ENCODE measurements around the gene NEURL3.

NEURL3 gene

GRCh38 chr2:96449637-96450036 lies 55.5 kb downstream of the NEURL3 start:
- TF ChIP-seq CTCF (IDR thresholded peaks at IDR 0.05), result no peak
- H3K4me1 ChIP-seq (ENCODE audit: control insufficient read depth in 1 of 2, insufficient read depth in 1 of 2, low read depth in 1 of 2, low read length in 1 of 2), result no peaks in the 10 kb centered on the region
- no peak overlapping the region for H3K27ac ChIP-seq
- no peaks in the 10 kb centered on the region for H3K27me3 ChIP-seq
- H3K36me3 ChIP-seq, result no peaks in the 10 kb centered on the region
- no peaks in the 10 kb centered on the region for H3K9me3 ChIP-seq
- H3K4me3 ChIP-seq (ENCODE audit: low read depth in 1 of 2, low read length in 1 of 2), result no peak overlapping the region

- Histone ChIP-seq H3K4me3 (ENCODE audit: low read depth in 1 of 2, low read length in 1 of 2) (no peak overlapping the region), H3K9me3 (no peaks in the 10 kb centered on the region), H3K36me3 (no peaks in the 10 kb centered on the region), H3K4me1 (ENCODE audit: control insufficient read depth in 1 of 2, insufficient read depth in 1 of 2, low read depth in 1 of 2, low read length in 1 of 2) (no peaks in the 10 kb centered on the region), H3K27me3 (no peaks in the 10 kb centered on the region), H3K27ac (no peak overlapping the region)
- TF ChIP-seq CTCF (IDR thresholded peaks at IDR 0.05), result no peak
These were observed 56.0 kb downstream of the NEURL3 start for GRCh38 chr2:96449174-96449573.

- Histone ChIP-seq H3K27ac (no peak overlapping the region), H3K4me3 (ENCODE audit: low read depth in 1 of 2, low read length in 1 of 2) (no peak overlapping the region), H3K9me3 (no peaks in the 10 kb centered on the region), H3K36me3 (no peaks in the 10 kb centered on the region), H3K27me3 (no peaks in the 10 kb centered on the region), H3K4me1 (ENCODE audit: control insufficient read depth in 1 of 2, insufficient read depth in 1 of 2, low read depth in 1 of 2, low read length in 1 of 2) (no peaks in the 10 kb centered on the region)
- no peak for TF ChIP-seq CTCF (IDR thresholded peaks at IDR 0.05)
These were observed 57.4 kb downstream of the NEURL3 start for GRCh38 chr2:96447726-96448125.

All from neutrophil (primary cell).